Measurements from ENCODE around the gene BTBD9.
"Not testable (repeated sequence)": the region's sequence is repeated elsewhere in the genome, so short reads cannot be mapped to it uniquely, and the experiment has no call there.

The BTBD9 gene

GRCh38 chr6:38646166-38646878 is 6.6 kb upstream of the BTBD9 start:
- Histone ChIP-seq H3K4me1 (ENCODE audit: control insufficient read depth, low read depth, low read length) (no peaks in the 10 kb centered on the region), H3K4me3 (ENCODE audit: low read length) (no peak overlapping the region), H3K36me3 (ENCODE audit: control insufficient read depth, low read depth, low read length) (no peaks in the 10 kb centered on the region), H3K27ac (ENCODE audit: low read length) (no peak overlapping the region), H3K27me3 (ENCODE audit: control insufficient read depth, insufficient read depth, low read length) (no peaks in the 10 kb centered on the region), H3K9ac (ENCODE audit: low read length) (no peak overlapping the region), H3K9me3 (ENCODE audit: control insufficient read depth, low read depth, low read length) (no peaks in the 10 kb centered on the region)

DNA sequence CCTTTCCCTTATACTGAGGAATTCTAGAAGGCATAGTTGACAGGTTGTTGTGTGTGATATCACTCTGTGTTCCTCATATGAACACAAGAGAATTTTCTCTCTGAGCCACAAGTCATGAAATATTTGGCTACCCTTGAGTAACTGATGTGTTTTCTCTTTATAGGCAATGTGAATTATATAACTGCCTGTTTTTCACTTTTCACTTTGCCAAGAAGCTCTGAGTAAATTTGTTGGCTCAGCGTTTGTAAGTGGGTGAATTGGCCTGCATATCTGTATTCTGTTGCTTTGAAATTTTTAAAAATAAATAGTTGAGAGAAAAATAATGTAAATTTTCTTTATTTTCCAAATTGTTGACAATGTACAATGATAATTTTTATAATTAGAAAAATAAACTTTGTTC is 5.2 kb upstream of the BTBD9 start:
- no peak overlapping the region for H3K27ac ChIP-seq (ENCODE audit: low read length)
- H3K4me3 ChIP-seq (ENCODE audit: low read length): no peak overlapping the region
- peaks cover 4% of the 10 kb centered on the region for H3K4me1 ChIP-seq (ENCODE audit: control insufficient read depth, low read depth, low read length)
- H3K9me3 ChIP-seq (ENCODE audit: control insufficient read depth, low read depth, low read length): no peaks in the 10 kb centered on the region
- H3K9ac ChIP-seq (ENCODE audit: low read length): no peak overlapping the region
- peaks cover 4% of the 10 kb centered on the region for H3K27me3 ChIP-seq (ENCODE audit: control insufficient read depth, insufficient read depth, low read length)
- H3K36me3 ChIP-seq (ENCODE audit: control insufficient read depth, low read depth, low read length): no peaks in the 10 kb centered on the region

DNA sequence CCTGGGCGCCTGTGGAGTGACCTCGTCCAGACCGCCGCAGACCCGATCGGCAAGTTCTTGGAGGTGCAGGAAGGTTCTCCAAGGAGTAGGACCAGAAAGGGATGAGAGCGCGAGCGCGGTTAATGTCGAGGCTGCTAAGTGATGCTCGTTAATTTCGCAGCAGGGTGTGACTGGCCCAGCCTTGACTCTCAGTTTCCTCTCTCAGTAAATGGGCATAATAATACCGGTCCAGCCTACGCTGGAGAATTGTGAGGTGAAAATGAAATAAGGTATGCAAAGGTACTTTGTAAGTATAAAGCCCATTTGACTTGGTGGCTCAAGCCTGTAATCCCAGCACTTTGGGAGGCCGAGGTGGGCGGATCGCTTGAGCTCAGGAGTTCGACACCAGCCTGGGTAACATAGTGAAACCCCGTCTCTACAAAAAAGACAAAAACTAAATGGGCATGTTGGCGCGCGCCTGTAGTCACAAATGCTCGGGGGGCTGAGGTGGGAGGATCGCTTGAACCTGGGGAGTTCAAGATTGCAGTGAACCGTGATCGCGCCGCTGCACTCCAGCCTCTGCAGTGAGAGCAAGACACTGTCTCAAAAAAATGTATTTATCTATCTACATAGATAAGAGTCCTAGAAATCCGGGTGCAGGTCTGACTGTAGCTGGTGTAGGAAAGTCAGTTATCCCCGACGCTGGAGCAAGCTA is 634 bp upstream of the BTBD9 start:
- Histone ChIP-seq H3K27ac (ENCODE audit: low read length) (no peak overlapping the region), H3K36me3 (ENCODE audit: control insufficient read depth, low read depth, low read length) (no peaks in the 10 kb centered on the region), H3K9ac (ENCODE audit: low read length) (peak overlapping the region; percentile 74), H3K4me1 (ENCODE audit: control insufficient read depth, low read depth, low read length) (peaks cover 9% of the 10 kb centered on the region), H3K27me3 (ENCODE audit: control insufficient read depth, insufficient read depth, low read length) (peaks cover 4% of the 10 kb centered on the region), H3K9me3 (ENCODE audit: control insufficient read depth, low read depth, low read length) (no peaks in the 10 kb centered on the region), H3K4me3 (ENCODE audit: low read length) (peak overlapping the region; percentile 91)

DNA sequence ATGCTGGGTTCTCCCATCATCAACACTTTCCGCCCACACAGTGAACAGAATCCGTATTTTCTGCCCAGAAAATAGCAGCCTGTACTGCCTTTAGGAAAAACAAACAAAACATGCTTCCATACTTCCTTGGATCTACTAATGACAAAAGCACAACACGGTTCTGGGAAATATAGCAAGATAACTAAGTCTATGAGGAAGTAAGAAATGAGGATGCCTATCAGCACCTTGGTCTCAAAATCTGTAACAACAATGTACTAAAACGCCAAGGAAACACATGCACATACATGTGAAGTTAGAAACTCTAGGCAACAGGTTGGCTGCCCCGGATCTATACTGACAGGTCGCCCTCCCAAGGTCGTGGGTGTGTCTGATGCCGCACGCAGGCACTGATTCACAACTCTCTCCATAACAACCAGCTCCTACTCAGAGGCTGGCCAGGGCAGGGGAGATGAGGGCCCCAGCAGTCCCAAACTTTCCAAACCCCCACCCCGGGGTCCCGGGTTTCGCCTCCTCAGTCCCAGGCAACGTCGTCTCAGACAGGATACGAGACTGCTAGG is 710 bp downstream of the BTBD9 start:
- H3K27ac ChIP-seq (ENCODE audit: low read length): no peak overlapping the region

GRCh38 chr6:38637756-38638155 is 2.0 kb downstream of the BTBD9 start:
- no peaks in the 10 kb centered on the region for H3K9me3 ChIP-seq (ENCODE audit: control insufficient read depth, low read depth, low read length)
- H3K4me3 ChIP-seq (ENCODE audit: low read length): no peak overlapping the region
- peaks cover 4% of the 10 kb centered on the region for H3K27me3 ChIP-seq (ENCODE audit: control insufficient read depth, insufficient read depth, low read length)
- H3K9ac ChIP-seq (ENCODE audit: low read length): no peak overlapping the region
- no peak overlapping the region for H3K27ac ChIP-seq (ENCODE audit: low read length)
- H3K4me1 ChIP-seq (ENCODE audit: control insufficient read depth, low read depth, low read length): peaks cover 9% of the 10 kb centered on the region
- no peaks in the 10 kb centered on the region for H3K36me3 ChIP-seq (ENCODE audit: control insufficient read depth, low read depth, low read length)

More for the DNA sequence above, 710 bp downstream of the BTBD9 start:
- H3K4me1 ChIP-seq (ENCODE audit: control insufficient read depth, low read depth, low read length): peaks cover 9% of the 10 kb centered on the region
- H3K27me3 ChIP-seq (ENCODE audit: control insufficient read depth, insufficient read depth, low read length): peaks cover 4% of the 10 kb centered on the region
- no peaks in the 10 kb centered on the region for H3K36me3 ChIP-seq (ENCODE audit: control insufficient read depth, low read depth, low read length)
- peak overlapping the region; percentile 74 for H3K9ac ChIP-seq (ENCODE audit: low read length)
- peak overlapping the region; percentile 91 for H3K4me3 ChIP-seq (ENCODE audit: low read length)
- no peaks in the 10 kb centered on the region for H3K9me3 ChIP-seq (ENCODE audit: control insufficient read depth, low read depth, low read length)

- H3K4me3 ChIP-seq (ENCODE audit: low read length): no peak overlapping the region
- no peak overlapping the region for H3K9ac ChIP-seq (ENCODE audit: low read length)
- H3K27ac ChIP-seq (ENCODE audit: low read length): no peak overlapping the region
- H3K36me3 ChIP-seq (ENCODE audit: control insufficient read depth, low read depth, low read length): no peaks in the 10 kb centered on the region
- peaks cover 3% of the 10 kb centered on the region for H3K27me3 ChIP-seq (ENCODE audit: control insufficient read depth, insufficient read depth, low read length)
- peaks cover 9% of the 10 kb centered on the region for H3K4me1 ChIP-seq (ENCODE audit: control insufficient read depth, low read depth, low read length)
- no peaks in the 10 kb centered on the region for H3K9me3 ChIP-seq (ENCODE audit: control insufficient read depth, low read depth, low read length)
Measured at GRCh38 chr6:38636027-38636426, 3.7 kb downstream of the BTBD9 start.

GRCh38 chr6:38634518-38634917 is 5.2 kb downstream of the BTBD9 start:
- no peaks in the 10 kb centered on the region for H3K9me3 ChIP-seq (ENCODE audit: control insufficient read depth, low read depth, low read length)
- no peak overlapping the region for H3K9ac ChIP-seq (ENCODE audit: low read length)
- H3K4me3 ChIP-seq (ENCODE audit: low read length): no peak overlapping the region
- H3K4me1 ChIP-seq (ENCODE audit: control insufficient read depth, low read depth, low read length): peaks cover 5% of the 10 kb centered on the region
- no peaks in the 10 kb centered on the region for H3K36me3 ChIP-seq (ENCODE audit: control insufficient read depth, low read depth, low read length)
- H3K27me3 ChIP-seq (ENCODE audit: control insufficient read depth, insufficient read depth, low read length): no peaks in the 10 kb centered on the region
- H3K27ac ChIP-seq (ENCODE audit: low read length): no peak overlapping the region

GRCh38 chr6:38632490-38632889 is 7.2 kb downstream of the BTBD9 start:
- Histone ChIP-seq H3K9me3 (ENCODE audit: control insufficient read depth, low read depth, low read length) (no peaks in the 10 kb centered on the region), H3K27me3 (ENCODE audit: control insufficient read depth, insufficient read depth, low read length) (no peaks in the 10 kb centered on the region), H3K36me3 (ENCODE audit: control insufficient read depth, low read depth, low read length) (no peaks in the 10 kb centered on the region), H3K27ac (ENCODE audit: low read length) (no peak overlapping the region), H3K9ac (ENCODE audit: low read length) (no peak overlapping the region), H3K4me1 (ENCODE audit: control insufficient read depth, low read depth, low read length) (no peaks in the 10 kb centered on the region), H3K4me3 (ENCODE audit: low read length) (no peak overlapping the region)

- Histone ChIP-seq H3K9ac (ENCODE audit: low read length) (no peak overlapping the region), H3K4me1 (ENCODE audit: control insufficient read depth, low read depth, low read length) (no peaks in the 10 kb centered on the region), H3K27me3 (ENCODE audit: control insufficient read depth, insufficient read depth, low read length) (no peaks in the 10 kb centered on the region), H3K4me3 (ENCODE audit: low read length) (no peak overlapping the region), H3K9me3 (ENCODE audit: control insufficient read depth, low read depth, low read length) (no peaks in the 10 kb centered on the region), H3K36me3 (ENCODE audit: control insufficient read depth, low read depth, low read length) (no peaks in the 10 kb centered on the region), H3K27ac (ENCODE audit: low read length) (no peak overlapping the region)
Measured at GRCh38 chr6:38631186-38631783, 8.4 kb downstream of the BTBD9 start.

GRCh38 chr6:38625217-38625616 is 14.5 kb downstream of the BTBD9 start:
- Histone ChIP-seq H3K27ac (ENCODE audit: low read length) (no peak overlapping the region), H3K36me3 (ENCODE audit: control insufficient read depth, low read depth, low read length) (no peaks in the 10 kb centered on the region), H3K27me3 (ENCODE audit: control insufficient read depth, insufficient read depth, low read length) (no peaks in the 10 kb centered on the region), H3K4me3 (ENCODE audit: low read length) (no peak overlapping the region), H3K9me3 (ENCODE audit: control insufficient read depth, low read depth, low read length) (no peaks in the 10 kb centered on the region), H3K9ac (ENCODE audit: low read length) (no peak overlapping the region), H3K4me1 (ENCODE audit: control insufficient read depth, low read depth, low read length) (no peaks in the 10 kb centered on the region)

DNA sequence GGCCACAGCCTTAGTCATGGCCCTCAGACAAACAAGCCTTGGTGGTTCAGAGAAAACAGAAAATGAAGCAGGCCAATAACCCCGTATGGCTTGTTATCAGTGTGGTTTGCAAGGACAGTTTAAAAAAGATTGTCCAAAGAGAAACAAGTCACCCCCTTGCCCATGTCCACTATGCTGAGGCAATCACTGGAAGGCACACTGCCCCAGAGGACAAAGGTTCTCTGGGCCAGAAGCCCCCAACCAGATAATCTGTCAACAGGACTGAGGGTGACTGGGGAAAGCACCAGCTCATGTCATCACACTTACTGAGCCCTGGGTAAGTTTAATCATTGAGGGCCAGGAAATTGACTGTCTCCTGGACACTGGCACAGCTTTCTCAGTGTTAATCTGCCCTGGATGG is 20.4 kb downstream of the BTBD9 start:
- peaks cover 11% of the 10 kb centered on the region for H3K4me1 ChIP-seq (ENCODE audit: control insufficient read depth, low read depth, low read length)
- H3K27me3 ChIP-seq (ENCODE audit: control insufficient read depth, insufficient read depth, low read length); H3K36me3 ChIP-seq (ENCODE audit: control insufficient read depth, low read depth, low read length); H3K9ac ChIP-seq (ENCODE audit: low read length); H3K4me3 ChIP-seq (ENCODE audit: low read length); H3K27ac ChIP-seq (ENCODE audit: low read length); H3K9me3 ChIP-seq (ENCODE audit: control insufficient read depth, low read depth, low read length): not testable (repeated sequence)
